T-cell (primary cell): ENCODE data around the gene CTSW. TPM values are rescaled to one million over a fixed set of nuclear protein-coding genes. Genes with fewer than 3 reads are reported as not detected.
A peak's percentile ranks its signal among the peaks of the same experiment; 100 is the strongest.

Experiments used
- ATAC-seq, 4 experiments: fragments of 200-7000 bp in 3 of 4; fragments of 150-1000 bp in 1 of 4; cut with Tn5 transposase; replicated peaks in 1 of 4; 1 replicate in 3 of 4; 2 replicates in 1 of 4; pipeline ENCODE4 v1.10.0; 2021; ENCODE audit warnings: moderate library complexity in 3 of 4, mild to moderate bottlenecking in 2 of 4, moderate number of reproducible peaks in 1 of 4
- CTCF ChIA-PET, 2 donors: fragments of 300-600 bp; sonication (Branson Sonifier 250); formaldehyde crosslinking; loops; one replicate each; lab custom pipeline; 2022; ENCODE audit warnings: antibody characterized with exemption in 2 of 2; lab: Charles Lee
- POLR2A ChIA-PET, 2 donors: fragments of 300-600 bp; sonication (Branson Sonifier 250); formaldehyde crosslinking; loops; one replicate each; lab custom pipeline; 2022; ENCODE audit warnings: antibody characterized with exemption in 2 of 2; lab: Charles Lee
- DNase-seq, 35 experiments: peaks; one replicate each; pipeline versions ENCODE4 v3.0.0 to v3.0.0-alpha.2; 2013 to 2023
- H3K27ac ChIP-seq: one replicate; pipeline ENCODE4 v1.5.1; 2013; ENCODE audit warnings: low read length
- H3K27me3 ChIP-seq, 2 experiments: replicated peaks in 1 of 2; 1 replicate in 1 of 2; 2 replicates in 1 of 2; pipeline versions ENCODE4 v1.6.1 to v1.7.0; 2013; ENCODE audit warnings: low read length in 1 of 2, mixed read lengths in 1 of 2; ENCODE audit not compliant: control insufficient read depth in 2 of 2, insufficient read depth in 2 of 2; ENCODE audit errors: extremely low read depth in 1 of 2
- H3K36me3 ChIP-seq, 2 donors: 1 replicate in 1 of 2; 2 replicates in 1 of 2; pipeline versions ENCODE4 v1.6.1 to v1.7.0; 2013; ENCODE audit warnings: low read length in 1 of 2; ENCODE audit not compliant: control insufficient read depth in 2 of 2, insufficient read depth in 1 of 2; ENCODE audit errors: extremely low read depth in 1 of 2
- H3K4me1 ChIP-seq, 2 experiments: 1 replicate in 1 of 2; 2 replicates in 1 of 2; pipeline versions ENCODE4 v1.6.1 to v1.7.0; 2013; ENCODE audit warnings: low read length in 2 of 2, mixed read lengths in 1 of 2; ENCODE audit not compliant: insufficient read depth in 2 of 2, control insufficient read depth in 1 of 2; ENCODE audit errors: extremely low read depth in 1 of 2
- H3K4me3 ChIP-seq, 2 donors: 1 replicate in 1 of 2; 2 replicates in 1 of 2; pipeline versions ENCODE4 v1.5.1 to v1.7.0; 2013; ENCODE audit warnings: mild to moderate bottlenecking in 2 of 2, low read length in 1 of 2, moderate library complexity in 1 of 2; ENCODE audit not compliant: control insufficient read depth in 1 of 2; ENCODE audit errors: extremely low read depth in 1 of 2
- H3K9me3 ChIP-seq: 2 replicates; pipeline ENCODE4 v1.7.0; 2013
- H3K27ac Mint-ChIP-seq, 2 donors: one replicate each; pipeline ENCODE4 v1.8.0; 2020 to 2021; ENCODE audit warnings: mild to moderate bottlenecking in 2 of 2, mixed read lengths in 2 of 2
- H3K27me3 Mint-ChIP-seq, 2 donors: one replicate each; pipeline ENCODE4 v1.8.0; 2021 to 2022; ENCODE audit warnings: mixed read lengths in 2 of 2
- H3K36me3 Mint-ChIP-seq: one replicate; pipeline ENCODE4 v1.8.0; 2021; ENCODE audit warnings: mixed read lengths
- H3K4me1 Mint-ChIP-seq, 3 donors: one replicate each; pipeline ENCODE4 v1.8.0; 2020 to 2022; ENCODE audit warnings: mixed read lengths in 3 of 3, mild to moderate bottlenecking in 1 of 3
- H3K4me3 Mint-ChIP-seq, 3 donors: one replicate each; pipeline ENCODE4 v1.8.0; 2020 to 2022; ENCODE audit warnings: mild to moderate bottlenecking in 3 of 3, mixed read lengths in 3 of 3, moderate library complexity in 3 of 3
- H3K9me3 Mint-ChIP-seq, 3 donors: one replicate each; pipeline ENCODE4 v1.8.0; 2020 to 2022; ENCODE audit warnings: mixed read lengths in 3 of 3
- WGBS: methylation state at CpG from one replicate; pipeline ENCODE4 v1.1.5; 2013; ENCODE audit warnings: missing lambda C conversion rate; ENCODE audit not compliant: insufficient coverage; 5-methylcytosine and 5-hydroxymethylcytosine counted together
- total RNA-seq, 35 experiments: library from RNA in 6 of 35; stranded (reverse) in 6 of 35; fragments of 120-200 nt in 1 of 35; gene quantifications; one replicate each; pipeline versions ENCODE4 v1.2.1 to v1.2.4 and lab custom pipeline; 2013 to 2026

CTSW gene
- total RNA-seq, 5 donors from 2014 or later (not counting 1 experiment from before 2014, with no cell fraction given): 45.3 to 127 (median 66.4) TPM

DNA sequence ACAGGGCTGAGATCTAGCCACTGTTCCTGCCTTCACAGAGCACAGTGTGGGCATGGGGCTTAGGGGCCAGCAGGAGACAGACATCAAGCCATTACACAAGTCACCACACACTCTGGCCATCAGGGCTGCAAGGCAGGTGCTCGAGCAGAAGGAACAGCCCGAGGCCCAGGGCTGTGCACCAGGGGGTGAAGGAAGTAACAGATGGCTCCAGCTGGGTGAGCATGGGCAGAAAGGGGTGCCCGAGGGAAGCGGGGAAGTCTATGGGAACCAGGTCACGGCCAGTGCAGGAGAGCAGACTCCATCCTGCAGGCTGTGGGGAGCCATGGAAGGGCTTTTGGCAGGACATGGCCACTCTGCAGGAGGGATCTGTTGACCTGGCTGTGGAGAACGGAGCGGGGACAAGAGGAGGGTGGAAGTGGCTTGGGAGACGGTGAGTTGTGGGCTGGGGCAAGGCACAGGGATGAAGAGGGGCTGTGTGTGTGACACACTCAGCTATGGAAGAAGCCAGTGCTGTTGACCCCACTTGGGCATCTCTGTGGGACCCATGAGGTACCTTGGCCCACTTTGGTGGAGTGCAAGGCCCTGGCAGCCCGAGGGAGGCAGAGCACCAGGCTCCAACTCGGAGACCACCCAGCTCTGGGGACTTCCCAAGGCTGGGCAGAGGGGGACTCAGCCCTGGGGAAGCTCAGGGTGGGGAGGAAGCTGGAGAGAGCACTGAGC is 35.6 kb downstream of the CTSW start:
- 87% methylated on average over 9 of the region's 10 CpGs for WGBS
- Mint-ChIP-seq H3K4me1 (peaks cover 29 to 36% (median 29%) of the 10 kb centered on the region in 3 donors), H3K27ac (peak overlapping the region in 1 of 2 donors; percentile 2), H3K4me3 (no peak overlapping the region), H3K27me3 (no peaks in the 10 kb centered on the region), H3K36me3 (peaks cover 7% of the 10 kb centered on the region), H3K9me3 (no peaks in the 10 kb centered on the region)
- Histone ChIP-seq H3K27ac (no peak overlapping the region), H3K36me3 (peaks cover 0 to 12% of the 10 kb centered on the region in 2 donors), H3K9me3 (no peaks in the 10 kb centered on the region), H3K4me1 (peaks cover 18 to 44% of the 10 kb centered on the region in 2 experiments), H3K4me3 (no peak overlapping the region), H3K27me3 (peaks cover 0 to 17% of the 10 kb centered on the region in 2 experiments)
- ATAC-seq (no peak), DNase-seq (no peak)
- ChIA-PET POLR2A (no interaction called here), CTCF (interaction anchor here in 1 of 2 donors (0.7 kb wide), 2 partner anchors 14 to 48 kb away, joined by 3 to 4 read pairs; no protein-coding TSS in a partner anchor)

DNA sequence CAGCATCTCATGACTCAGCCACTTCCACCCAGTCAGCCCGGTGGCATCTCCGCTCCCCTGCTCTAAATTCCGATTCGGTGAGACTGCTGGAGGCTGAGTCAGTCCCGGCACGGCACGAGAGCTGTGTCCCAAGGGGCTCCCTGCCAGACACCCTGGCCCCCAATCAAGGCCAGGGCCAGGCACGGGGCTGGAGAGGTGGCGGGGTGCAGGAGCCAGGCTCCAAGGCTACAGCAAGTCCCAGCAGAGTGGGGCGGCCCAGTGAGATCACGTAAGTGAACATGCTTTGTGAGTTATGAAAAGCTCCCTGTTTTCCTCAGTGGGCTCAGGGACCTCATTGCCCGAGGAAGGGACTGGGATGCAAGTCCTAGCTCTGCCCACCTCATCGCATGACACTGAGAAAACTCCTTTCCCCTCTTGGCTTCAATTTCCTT is 36.2 kb downstream of the CTSW start:
- ATAC-seq (no peak), DNase-seq (no peak)
- H3K9me3 ChIP-seq: no peaks in the 10 kb centered on the region
- Mint-ChIP-seq H3K4me3 (no peak overlapping the region), H3K4me1 (peaks cover 31 to 42% (median 33%) of the 10 kb centered on the region in 3 donors), H3K27me3 (no peaks in the 10 kb centered on the region), H3K36me3 (peaks cover 7% of the 10 kb centered on the region), H3K27ac (peak overlapping the region in 1 of 2 donors; percentile 64), H3K9me3 (no peaks in the 10 kb centered on the region)
- 80% methylated on average over 9 of the region's 13 CpGs for WGBS
- no peak overlapping the region for H3K27ac ChIP-seq
- ChIA-PET POLR2A (no interaction called here), CTCF (no interaction called here)
- H3K27me3 ChIP-seq: peaks cover 0 to 12% of the 10 kb centered on the region in 2 experiments
- no peak overlapping the region for H3K4me3 ChIP-seq
- peaks cover 0 to 15% of the 10 kb centered on the region in 2 donors for H3K36me3 ChIP-seq
- peaks cover 24 to 50% of the 10 kb centered on the region in 2 experiments for H3K4me1 ChIP-seq

DNA sequence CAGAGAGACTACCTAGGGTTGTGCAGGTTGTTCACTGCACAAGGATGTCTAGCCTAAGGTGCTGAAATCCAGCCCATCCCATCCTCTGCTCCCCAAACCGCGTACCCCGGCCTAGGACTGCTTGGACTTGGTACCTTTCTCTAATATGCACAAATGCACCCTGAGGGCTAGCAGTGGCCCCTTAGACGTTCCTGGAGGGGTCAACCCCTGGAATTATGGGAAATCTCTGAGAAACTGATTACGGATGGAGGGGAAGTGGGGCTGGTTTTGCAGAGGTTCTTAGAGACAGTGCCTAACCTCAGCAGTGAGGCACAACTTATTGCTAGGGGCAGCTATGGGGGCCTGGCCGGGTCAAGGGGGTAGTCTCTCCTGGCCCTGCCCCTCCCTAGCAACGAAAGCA is 36.8 kb downstream of the CTSW start:
- no peaks in the 10 kb centered on the region for H3K9me3 Mint-ChIP-seq
- H3K4me3 ChIP-seq: no peak overlapping the region
- no peak for DNase-seq
- no peaks in the 10 kb centered on the region for H3K27me3 Mint-ChIP-seq
- H3K36me3 Mint-ChIP-seq: peaks cover 7% of the 10 kb centered on the region
- ChIA-PET CTCF (no interaction called here), POLR2A (no interaction called here)
- peak overlapping the region; percentile 85 to 90 (median 86) for H3K4me3 Mint-ChIP-seq
- H3K27me3 ChIP-seq: peaks cover 0 to 7% of the 10 kb centered on the region in 2 experiments
- no peak overlapping the region for H3K27ac ChIP-seq
- H3K27ac Mint-ChIP-seq: peak overlapping the region; percentile 36 to 64
- H3K4me1 Mint-ChIP-seq: peaks cover 31 to 43% (median 34%) of the 10 kb centered on the region in 3 donors
- H3K9me3 ChIP-seq: no peaks in the 10 kb centered on the region
- peaks cover 0 to 16% of the 10 kb centered on the region in 2 donors for H3K36me3 ChIP-seq
- 50% methylated on average over 2 of the region's 7 CpGs for whole genome bisulfite sequencing
- H3K4me1 ChIP-seq: peaks cover 27 to 56% of the 10 kb centered on the region in 2 experiments
- ATAC-seq: no peak

DNA sequence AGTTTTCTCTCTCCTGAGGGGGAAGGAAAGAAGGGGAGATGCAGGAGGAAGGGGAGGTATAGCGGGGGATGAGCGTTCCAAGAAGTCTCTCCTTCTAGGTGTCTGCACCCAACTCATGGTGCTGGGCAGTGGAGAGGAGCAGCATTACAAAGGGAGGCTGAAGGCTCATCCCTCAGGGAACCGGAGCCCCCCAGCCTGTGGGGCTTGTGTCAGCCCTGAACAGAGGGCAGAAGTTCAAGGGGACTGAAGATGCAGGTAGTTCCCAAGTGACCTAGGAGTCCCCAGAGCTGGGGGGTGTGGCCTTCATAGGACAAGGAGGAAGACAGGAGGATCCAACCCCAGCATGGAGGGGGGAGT is 37.4 kb downstream of the CTSW start:
- ATAC-seq (no peak), DNase-seq (no peak)
- peak overlapping the region in 1 of 2 donors; percentile 23 for H3K4me3 ChIP-seq
- H3K9me3 ChIP-seq: no peaks in the 10 kb centered on the region
- H3K36me3 ChIP-seq: peaks cover 2 to 20% of the 10 kb centered on the region in 2 donors
- ChIA-PET CTCF (no interaction called here), POLR2A (no interaction called here)
- H3K27ac ChIP-seq: no peak overlapping the region
- 100% methylated on average over 3 of the region's 3 CpGs for WGBS
- H3K36me3 Mint-ChIP-seq: peaks cover 8% of the 10 kb centered on the region
- peaks cover 36 to 47% (median 38%) of the 10 kb centered on the region in 3 donors for H3K4me1 Mint-ChIP-seq
- H3K27me3 ChIP-seq: peaks cover 0 to under 1% of the 10 kb centered on the region in 2 experiments
- peaks cover 27 to 58% of the 10 kb centered on the region in 2 experiments for H3K4me1 ChIP-seq
- no peaks in the 10 kb centered on the region for H3K9me3 Mint-ChIP-seq
- no peaks in the 10 kb centered on the region for H3K27me3 Mint-ChIP-seq
- peak overlapping the region; percentile 85 to 90 (median 86) for H3K4me3 Mint-ChIP-seq
- H3K27ac Mint-ChIP-seq: peak overlapping the region in 1 of 2 donors; percentile 72

DNA sequence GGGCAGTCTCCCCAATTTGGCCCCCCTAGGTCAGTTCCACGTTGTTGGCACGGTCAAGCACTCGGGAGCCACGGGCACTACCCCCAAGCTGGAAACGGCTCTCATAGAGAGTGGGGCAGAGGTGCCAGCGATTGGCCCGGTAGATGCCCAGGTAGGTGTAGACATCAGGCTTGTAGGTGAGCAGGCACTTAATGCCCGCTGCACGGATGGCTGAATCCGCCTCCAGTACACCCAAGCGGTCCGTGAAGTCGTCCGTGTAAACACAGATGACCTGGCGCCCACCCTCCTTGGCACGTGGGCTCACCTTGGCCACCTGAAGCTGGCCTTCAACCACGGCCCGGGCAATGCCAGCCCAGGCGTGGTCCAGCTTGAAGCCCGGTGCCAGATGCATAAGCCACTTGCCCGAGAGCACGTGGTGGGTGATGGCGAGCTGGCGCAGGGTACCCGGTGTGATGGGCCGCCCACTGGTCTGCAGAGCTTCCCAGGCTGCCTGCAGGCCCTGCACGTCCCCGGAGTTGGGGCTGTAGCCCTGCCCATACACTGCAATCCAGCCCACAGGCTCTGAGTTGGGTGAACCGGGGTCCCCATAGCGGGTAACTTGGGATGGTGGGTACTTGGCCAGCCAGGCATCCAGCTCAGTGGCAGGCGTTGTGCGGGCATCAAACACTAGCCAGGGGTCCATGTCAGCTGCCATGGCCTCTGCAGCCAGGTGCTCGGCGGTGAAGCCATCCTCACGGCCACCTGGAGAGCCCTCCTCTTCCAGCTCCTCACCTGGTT is 38.0 kb downstream of the CTSW start:
- Histone ChIP-seq H3K27me3 (no peaks in the 10 kb centered on the region), H3K4me1 (peaks cover 27 to 64% of the 10 kb centered on the region in 2 experiments), H3K9me3 (no peaks in the 10 kb centered on the region), H3K27ac (peak overlapping the region; percentile 84), H3K4me3 (peak overlapping the region; percentile 92 to 99), H3K36me3 (peaks cover 7 to 25% of the 10 kb centered on the region in 2 donors)
- ATAC-seq (no peak), DNase-seq (no peak)
- CTCF ChIA-PET: interaction anchor here in 1 of 2 donors (1.3 kb wide), 1 partner anchor 27 kb away, joined by 6 read pairs; the partner anchor contains the start of gene CCDC85B
- Mint-ChIP-seq H3K4me3 (peak overlapping the region; percentile 85 to 90 (median 86)), H3K27ac (peak overlapping the region; percentile 84 to 86), H3K9me3 (no peaks in the 10 kb centered on the region), H3K4me1 (peaks cover 41 to 52% (median 43%) of the 10 kb centered on the region in 3 donors), H3K36me3 (peaks cover 13% of the 10 kb centered on the region), H3K27me3 (no peaks in the 10 kb centered on the region)
- POLR2A ChIA-PET: interaction anchor here in 1 of 2 donors (1.0 kb wide), 1 partner anchor 23 kb away, joined by 3 read pairs; no protein-coding TSS in a partner anchor
- 94% methylated on average over 33 of the region's 35 CpGs for WGBS
